ENCODE data around the gene NGRN. TPM values are rescaled to one million over a fixed set of nuclear protein-coding genes. Genes with fewer than 3 reads are reported as not detected.

NGRN gene
- total RNA-seq, 2 donors from 2014 or later, result 22.8 to 36.5 TPM

DNA sequence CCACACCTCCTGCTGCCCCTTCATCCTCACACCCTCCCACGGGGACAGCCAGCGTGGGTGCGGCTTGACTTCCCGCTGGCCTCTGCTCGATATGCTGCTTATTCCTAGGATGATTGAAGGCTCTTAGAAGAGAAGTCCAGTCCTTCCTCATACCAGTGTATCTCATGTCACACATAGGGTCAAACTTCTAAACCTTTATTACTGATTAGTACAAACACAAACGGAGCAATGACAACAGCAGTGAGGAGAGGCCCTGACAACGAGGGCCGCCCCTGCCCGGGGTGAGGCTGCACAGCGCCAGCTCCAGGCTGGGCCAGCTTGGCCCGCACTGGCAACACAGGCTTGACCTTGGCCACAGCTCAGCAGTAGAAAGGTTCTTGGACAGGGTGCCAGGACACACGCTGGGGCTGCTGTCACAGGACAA lies 35.4 kb upstream of the NGRN start:
- H3K9me3 Mint-ChIP-seq, result no peaks in the 10 kb centered on the region
- H3K4me1 Mint-ChIP-seq (ENCODE audit: low read depth in 2 of 2), result peaks cover 27 to 38% of the 10 kb centered on the region in 2 donors
- peak overlapping the region; percentile 87 for H3K4me3 Mint-ChIP-seq
- peaks cover 4% of the 10 kb centered on the region for H3K36me3 Mint-ChIP-seq
- no peaks in the 10 kb centered on the region for H3K27me3 Mint-ChIP-seq
- ATAC-seq (no peak), DNase-seq (ENCODE audit: low spot score) (no peak)
- H3K27ac Mint-ChIP-seq, result peak overlapping the region; percentile 93 to 94

DNA sequence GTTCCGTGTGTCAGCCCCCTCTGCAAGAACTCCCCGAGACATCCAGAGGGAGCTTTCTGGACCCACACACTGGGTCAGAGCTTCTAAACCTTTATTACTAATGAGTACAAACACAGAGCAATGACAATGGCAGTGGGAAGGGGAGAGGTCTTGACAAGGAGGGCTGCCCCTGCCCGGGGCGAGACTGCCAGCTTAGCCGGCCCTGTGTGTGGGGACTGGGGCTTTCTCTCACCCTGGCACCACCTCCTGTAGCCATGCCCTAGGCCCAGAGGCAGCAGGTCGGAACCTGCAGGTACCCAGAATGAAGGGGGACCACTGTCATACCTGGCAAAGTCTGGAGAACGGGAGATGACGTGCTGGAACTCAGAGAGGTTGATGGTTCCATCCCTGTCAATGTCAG lies 34.9 kb upstream of the NGRN start:
- H3K27me3 Mint-ChIP-seq, result no peaks in the 10 kb centered on the region
- H3K4me1 Mint-ChIP-seq (ENCODE audit: low read depth in 2 of 2), result peaks cover 29 to 40% of the 10 kb centered on the region in 2 donors
- no peak for DNase-seq (ENCODE audit: low spot score)
- H3K36me3 Mint-ChIP-seq, result peaks cover 4% of the 10 kb centered on the region
- peak overlapping the region; percentile 93 to 94 for H3K27ac Mint-ChIP-seq
- ATAC-seq, result no peak
- peak overlapping the region; percentile 87 for H3K4me3 Mint-ChIP-seq
- H3K9me3 Mint-ChIP-seq, result no peaks in the 10 kb centered on the region

DNA sequence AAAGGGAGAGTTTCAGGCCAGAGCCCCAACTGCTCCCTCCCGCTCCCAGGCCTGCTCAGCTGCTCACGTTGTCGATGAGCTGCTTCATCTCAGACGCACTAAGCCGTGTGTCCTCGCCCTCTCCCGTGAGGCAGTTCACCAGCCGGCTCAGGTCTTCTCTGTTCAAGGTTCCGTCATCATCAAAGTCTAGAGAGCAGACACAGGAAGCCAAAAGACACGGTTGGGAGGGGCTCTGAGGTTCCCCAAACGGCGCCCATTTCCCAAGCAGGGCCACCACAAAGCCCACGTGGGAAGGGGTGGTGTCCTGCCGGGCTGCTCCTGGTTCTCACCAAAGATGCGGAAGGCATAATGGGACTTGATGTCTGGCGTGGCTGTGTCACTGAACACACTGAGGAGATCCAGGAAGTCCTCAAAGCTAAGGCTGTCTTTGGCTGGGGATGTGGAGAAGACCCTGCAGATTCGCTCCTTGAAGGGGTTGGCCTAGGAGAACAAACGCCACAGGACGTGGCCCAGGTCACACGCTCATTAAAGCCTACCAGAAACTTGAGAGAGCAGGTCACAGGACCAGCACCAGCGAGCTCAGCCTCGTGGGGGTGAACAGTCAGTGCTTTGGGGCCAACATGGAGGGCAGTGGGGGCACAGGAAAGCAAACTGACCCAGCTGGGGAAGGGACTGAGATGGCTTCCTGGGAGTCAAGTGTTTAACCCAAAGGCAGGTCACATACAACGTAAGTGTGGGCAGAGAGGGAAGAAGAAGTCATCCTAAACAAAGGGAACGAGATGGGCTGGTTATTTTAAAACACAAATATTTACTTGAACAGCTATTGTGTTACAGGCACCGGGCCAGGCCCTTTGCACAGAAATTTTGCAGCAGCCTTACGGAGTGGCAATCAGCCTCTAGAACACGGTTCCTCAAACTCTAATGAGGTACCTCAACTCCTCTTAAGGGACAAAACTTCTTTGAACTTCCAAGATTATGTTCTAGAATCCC lies 34.1 kb upstream of the NGRN start:
- peaks cover 4% of the 10 kb centered on the region for H3K36me3 Mint-ChIP-seq
- no peaks in the 10 kb centered on the region for H3K9me3 Mint-ChIP-seq
- H3K4me3 Mint-ChIP-seq, result peak overlapping the region; percentile 87
- peaks cover 32 to 40% of the 10 kb centered on the region in 2 donors for H3K4me1 Mint-ChIP-seq (ENCODE audit: low read depth in 2 of 2)
- peak; percentile 77 for DNase-seq (ENCODE audit: low spot score)
- no peaks in the 10 kb centered on the region for H3K27me3 Mint-ChIP-seq
- H3K27ac Mint-ChIP-seq, result peak overlapping the region; percentile 93 to 94
- ATAC-seq, result peak; percentile 16 to 47

DNA sequence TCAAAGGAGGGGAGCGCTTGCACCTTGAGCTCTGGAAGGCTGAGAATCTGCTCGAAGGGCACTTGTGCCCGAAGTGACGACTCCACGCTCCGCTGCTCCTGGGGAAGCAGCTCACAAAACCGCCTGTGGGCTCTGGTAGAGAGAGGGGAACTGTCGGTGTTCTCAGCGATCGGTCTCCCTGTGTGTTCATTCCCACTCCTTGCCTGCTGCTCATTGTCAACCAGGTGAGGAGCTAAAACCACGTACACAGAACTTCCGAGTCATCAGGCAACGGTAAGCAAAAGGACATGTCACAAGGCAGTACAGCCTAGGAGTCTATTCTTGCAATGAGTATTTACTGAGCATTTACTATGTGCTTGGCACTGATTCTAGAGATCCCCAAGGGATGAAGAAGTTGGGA lies 33.3 kb upstream of the NGRN start:
- no peaks in the 10 kb centered on the region for H3K9me3 Mint-ChIP-seq

DNA sequence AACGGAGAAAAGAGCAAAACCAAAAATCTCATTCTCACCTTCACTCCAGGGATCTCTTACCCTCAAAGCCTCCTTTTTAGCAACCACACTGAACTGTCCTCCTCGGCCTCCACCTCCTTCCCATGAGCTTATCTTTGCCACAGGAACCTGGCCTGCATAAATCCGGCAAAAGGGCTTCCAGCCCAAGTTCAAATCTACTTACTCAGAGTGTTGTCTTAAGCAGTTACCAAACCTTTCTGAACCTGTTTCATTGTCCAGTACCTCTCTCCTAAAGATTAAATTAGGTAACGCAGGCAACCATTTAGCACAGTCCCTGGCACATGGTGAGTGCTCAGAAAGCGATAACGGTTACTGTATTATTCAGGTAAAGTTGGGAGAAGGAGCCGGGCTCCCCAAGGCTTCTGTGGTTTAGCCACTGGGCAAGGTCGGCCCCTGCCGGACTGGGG lies 32.5 kb upstream of the NGRN start:
- ATAC-seq (no peak), DNase-seq (ENCODE audit: low spot score) (no peak)
- Mint-ChIP-seq H3K27me3 (no peaks in the 10 kb centered on the region), H3K27ac (peak overlapping the region; percentile 93 to 94), H3K4me3 (peak overlapping the region; percentile 87), H3K9me3 (no peaks in the 10 kb centered on the region), H3K4me1 (ENCODE audit: low read depth in 2 of 2) (peaks cover 32 to 40% of the 10 kb centered on the region in 2 donors), H3K36me3 (peaks cover 4% of the 10 kb centered on the region)

More for the DNA sequence above, 33.3 kb upstream of the NGRN start:
- peak overlapping the region; percentile 93 to 94 for H3K27ac Mint-ChIP-seq
- peak overlapping the region; percentile 87 for H3K4me3 Mint-ChIP-seq
- ATAC-seq, result no peak
- peaks cover 4% of the 10 kb centered on the region for H3K36me3 Mint-ChIP-seq
- no peak for DNase-seq (ENCODE audit: low spot score)
- H3K27me3 Mint-ChIP-seq, result no peaks in the 10 kb centered on the region
- peaks cover 32 to 40% of the 10 kb centered on the region in 2 donors for H3K4me1 Mint-ChIP-seq (ENCODE audit: low read depth in 2 of 2)

DNA sequence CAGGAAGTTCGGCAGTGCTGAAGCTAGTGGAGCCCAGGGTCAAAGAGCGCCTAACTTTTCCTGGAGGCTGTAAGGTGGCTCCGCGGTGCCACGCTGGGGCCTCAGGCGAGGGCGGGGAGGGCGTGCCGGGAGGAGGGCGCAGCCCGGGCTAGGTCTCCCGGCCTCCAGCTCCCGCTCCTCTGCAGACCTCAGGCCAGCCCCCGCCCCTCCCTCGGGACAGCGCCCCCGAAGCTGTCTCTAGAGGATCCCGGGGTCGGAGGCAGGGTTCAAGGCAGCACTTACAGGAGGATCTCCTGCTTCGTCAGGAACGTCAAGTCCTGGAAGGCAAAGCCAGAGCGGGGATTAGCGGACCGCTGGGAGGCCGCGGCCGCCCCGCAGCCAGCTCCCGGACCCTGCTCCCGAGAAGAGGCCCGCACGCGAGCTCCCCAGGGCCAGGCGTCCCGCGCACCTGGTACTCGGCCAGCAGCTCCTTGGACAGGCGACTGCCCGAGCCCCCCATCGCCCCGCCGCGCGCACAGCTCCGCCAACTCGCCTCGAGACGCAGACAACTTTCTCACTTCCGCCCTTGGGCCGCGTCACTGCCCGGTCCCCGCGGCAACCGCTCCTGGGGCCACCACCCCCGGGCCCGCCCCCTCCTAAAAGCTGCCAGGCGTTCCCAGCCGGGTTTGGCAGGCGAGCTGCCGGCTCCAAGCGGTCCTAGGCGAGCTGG lies 31.9 kb upstream of the NGRN start, which contains the start of gene CIB1:
Gene CIB1 (minus strand): TSS at position 555 of the 709 bp plus-strand sequence. CDS start 56 bp downstream, at position 499.
- DNase-seq (ENCODE audit: low spot score), result peak; percentile 99
- H3K9me3 Mint-ChIP-seq, result no peaks in the 10 kb centered on the region
- H3K27me3 Mint-ChIP-seq, result no peaks in the 10 kb centered on the region
- H3K36me3 Mint-ChIP-seq, result peaks cover 4% of the 10 kb centered on the region
- H3K27ac Mint-ChIP-seq, result peak within 1 kb of the TSS; percentile 93 to 94
- ATAC-seq, result peak; percentile 97 to 98
- peak within 1 kb of the TSS; percentile 87 for H3K4me3 Mint-ChIP-seq
- H3K4me1 Mint-ChIP-seq (ENCODE audit: low read depth in 2 of 2), result peaks cover 32 to 40% of the 10 kb centered on the region in 2 donors

DNA sequence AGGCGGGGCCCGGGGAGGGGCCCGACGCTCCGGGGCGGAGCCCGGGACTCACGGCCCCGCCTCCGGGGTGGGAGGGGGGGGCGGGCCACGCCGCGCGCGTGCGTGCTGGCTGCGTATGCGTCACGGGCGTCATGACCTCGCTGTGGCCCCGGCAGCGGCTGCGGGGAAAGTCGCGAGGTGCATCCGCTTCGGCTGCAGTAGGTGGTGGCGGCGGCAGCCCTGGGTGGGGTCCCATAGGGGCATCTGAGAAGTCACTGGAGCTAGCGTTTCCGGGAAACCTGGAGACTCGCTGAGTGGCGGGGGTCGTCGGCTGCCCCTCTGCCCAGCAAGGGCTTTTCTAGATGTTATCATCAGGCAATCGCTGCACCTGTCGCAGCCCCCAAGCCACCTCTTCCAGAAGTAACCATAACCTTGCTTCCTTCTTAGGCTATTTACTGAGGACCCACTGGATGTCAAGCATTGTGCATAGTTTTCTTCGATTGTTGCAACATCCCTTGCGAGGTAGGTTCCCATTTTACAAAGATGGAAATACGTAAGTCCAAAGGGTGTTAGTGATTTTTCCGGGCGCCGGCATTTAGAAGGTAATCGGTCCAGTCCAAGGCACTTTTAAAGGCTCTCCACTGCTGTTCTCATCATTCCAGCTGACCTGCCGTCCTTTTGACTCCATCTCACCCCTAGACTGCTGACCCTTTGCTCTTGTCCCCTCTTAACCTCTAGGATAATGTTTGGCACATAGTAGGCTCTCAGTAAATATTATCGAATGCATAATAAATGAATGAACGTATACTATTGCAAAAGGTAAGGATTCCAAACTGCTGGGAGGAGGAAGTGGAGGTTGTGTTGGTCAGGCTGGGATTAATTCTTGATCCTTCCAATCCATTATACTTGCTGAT lies 31.1 kb upstream of the NGRN start, which contains the start of gene GDPGP1:
Gene GDPGP1 (plus strand): TSS at position 114 of the 893 bp plus-strand sequence. CDS start 6,700 bp downstream, outside the sequence.
- Mint-ChIP-seq H3K36me3 (peaks cover 4% of the 10 kb centered on the region), H3K4me1 (ENCODE audit: low read depth in 2 of 2) (peaks cover 35 to 40% of the 10 kb centered on the region in 2 donors), H3K27me3 (no peaks in the 10 kb centered on the region), H3K9me3 (no peaks in the 10 kb centered on the region), H3K27ac (peak within 1 kb of the TSS; percentile 93 to 94), H3K4me3 (peak within 1 kb of the TSS; percentile 87)
- no peak for ATAC-seq
- DNase-seq (ENCODE audit: low spot score), result no peak

DNA sequence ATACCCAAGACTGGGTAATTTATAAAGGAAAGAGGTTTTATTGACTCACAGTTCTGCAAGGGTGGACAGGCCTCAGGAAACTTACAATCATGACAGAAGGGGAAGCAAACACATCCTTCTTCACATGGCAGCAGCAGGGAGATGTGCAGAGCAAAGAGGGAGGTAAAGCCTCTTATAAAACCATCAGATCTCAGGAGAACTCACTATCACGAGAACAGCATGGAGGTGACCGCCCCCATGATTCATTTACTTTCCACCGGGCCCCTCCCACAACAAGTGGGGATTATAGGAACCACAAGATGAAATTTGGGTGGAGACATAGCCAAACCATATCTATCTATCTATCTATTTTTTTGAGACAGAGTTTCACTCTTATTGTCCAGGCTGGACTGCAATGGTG lies 26.1 kb upstream of the NGRN start:
- no peak overlapping the region for H3K27ac Mint-ChIP-seq
- ATAC-seq (no peak), DNase-seq (ENCODE audit: low spot score) (no peak)
- peaks cover 9 to 15% of the 10 kb centered on the region in 2 donors for H3K4me1 Mint-ChIP-seq (ENCODE audit: low read depth in 2 of 2)
- no peaks in the 10 kb centered on the region for H3K36me3 Mint-ChIP-seq
- H3K27me3 Mint-ChIP-seq, result no peaks in the 10 kb centered on the region
- no peaks in the 10 kb centered on the region for H3K9me3 Mint-ChIP-seq
- H3K4me3 Mint-ChIP-seq, result no peak overlapping the region

DNA sequence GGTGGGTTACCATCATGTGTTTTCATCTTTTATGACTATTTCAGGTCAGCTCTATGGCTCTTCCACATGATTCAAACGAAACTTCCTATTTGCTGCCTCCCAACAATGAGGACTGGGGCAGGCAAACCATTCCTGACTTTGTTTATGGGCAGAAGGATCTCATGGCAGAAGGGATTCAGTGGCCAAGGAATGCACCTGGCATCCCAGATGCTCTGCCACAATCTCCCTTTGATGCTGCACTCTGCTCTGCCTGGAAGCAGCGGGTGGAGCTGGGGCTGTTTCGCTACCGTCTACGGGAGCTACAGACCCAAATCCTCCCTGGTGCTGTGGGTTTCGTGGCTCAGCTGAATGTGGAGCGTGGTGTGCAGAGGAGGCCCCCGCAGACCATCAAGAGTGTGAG lies 24.6 kb upstream of the NGRN start:
- no peaks in the 10 kb centered on the region for H3K36me3 Mint-ChIP-seq
- no peak overlapping the region for H3K27ac Mint-ChIP-seq
- H3K9me3 Mint-ChIP-seq, result no peaks in the 10 kb centered on the region
- peaks cover 0 to 7% of the 10 kb centered on the region in 2 donors for H3K4me1 Mint-ChIP-seq (ENCODE audit: low read depth in 2 of 2)
- no peaks in the 10 kb centered on the region for H3K27me3 Mint-ChIP-seq
- DNase-seq (ENCODE audit: low spot score), result no peak
- ATAC-seq, result no peak
- no peak overlapping the region for H3K4me3 Mint-ChIP-seq

DNA sequence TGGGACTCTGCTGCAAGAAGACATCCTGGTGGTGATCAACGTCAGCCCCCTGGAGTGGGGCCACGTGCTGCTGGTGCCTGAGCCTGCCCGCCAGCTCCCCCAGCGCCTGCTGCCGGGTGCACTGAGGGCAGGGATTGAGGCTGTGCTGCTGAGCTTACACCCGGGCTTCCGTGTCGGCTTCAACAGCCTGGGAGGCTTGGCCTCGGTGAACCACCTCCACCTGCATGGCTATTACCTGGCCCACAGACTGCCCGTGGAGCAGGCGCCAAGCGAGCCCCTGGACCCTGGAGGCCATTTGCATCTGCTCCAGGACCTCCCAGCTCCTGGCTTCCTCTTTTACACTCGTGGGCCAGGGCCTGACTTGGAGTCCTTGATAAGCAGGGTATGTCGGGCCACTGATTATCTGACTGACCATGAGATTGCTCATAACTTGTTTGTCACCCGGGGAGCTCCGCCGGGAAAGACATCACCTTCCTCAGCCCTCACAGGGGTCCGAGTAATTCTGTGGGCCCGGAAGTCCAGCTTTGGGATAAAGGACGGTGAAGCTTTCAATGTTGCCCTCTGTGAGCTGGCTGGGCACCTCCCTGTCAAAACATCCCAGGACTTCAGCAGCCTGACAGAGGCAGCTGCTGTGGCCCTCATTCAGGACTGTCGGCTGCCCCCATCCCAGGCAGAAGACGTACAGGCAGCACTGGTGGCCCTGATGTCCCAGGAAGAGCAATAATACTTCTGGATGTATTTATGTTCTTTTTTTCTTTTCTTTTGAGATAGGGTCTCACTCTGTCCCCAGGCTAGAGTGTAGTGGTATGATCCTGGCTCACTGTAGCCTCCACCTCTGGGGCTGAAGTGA lies 23.9 kb upstream of the NGRN start:
- ATAC-seq, result peak in 1 of 2 donors; percentile 36

DNA sequence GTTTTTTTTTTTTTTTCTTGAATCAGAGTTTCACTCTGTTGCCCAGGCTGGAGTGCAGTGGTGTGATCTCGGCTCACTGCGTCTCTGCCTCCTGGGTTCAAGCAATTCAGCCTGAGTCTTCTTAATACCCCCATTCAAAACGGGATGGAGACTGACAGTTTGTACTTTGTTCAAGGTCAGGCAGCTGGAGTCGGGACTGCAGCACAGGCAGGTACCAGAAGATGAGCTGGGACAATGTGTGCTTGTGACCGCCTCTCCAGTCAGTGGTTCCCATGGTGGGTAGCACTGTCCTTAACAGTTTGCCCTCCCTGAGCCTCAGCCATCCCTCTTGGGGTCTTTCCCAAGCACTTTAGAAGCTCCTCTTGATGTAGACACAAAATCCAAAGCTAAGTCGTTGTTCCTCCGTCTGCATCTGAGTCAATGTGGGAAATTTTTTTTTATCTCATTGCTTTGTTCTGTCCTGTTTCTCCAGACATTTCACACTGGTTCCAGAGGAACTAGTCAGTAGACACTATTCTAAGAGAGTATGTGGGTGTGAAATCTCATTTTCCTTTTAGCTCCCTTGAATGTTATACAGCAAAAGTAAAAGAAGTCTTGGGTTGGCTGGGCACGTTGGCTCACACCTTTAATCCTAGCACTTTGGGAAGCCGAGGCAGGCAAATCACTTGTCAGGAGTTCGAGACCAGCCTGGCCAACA lies 21.4 kb upstream of the NGRN start:
- Mint-ChIP-seq H3K27me3 (no peaks in the 10 kb centered on the region), H3K4me1 (ENCODE audit: low read depth in 2 of 2) (peaks cover 0 to 7% of the 10 kb centered on the region in 2 donors), H3K9me3 (no peaks in the 10 kb centered on the region), H3K4me3 (no peak overlapping the region), H3K27ac (no peak overlapping the region), H3K36me3 (no peaks in the 10 kb centered on the region)
- no peak for ATAC-seq
- no peak for DNase-seq (ENCODE audit: low spot score)

More for the DNA sequence above, 23.9 kb upstream of the NGRN start:
- Mint-ChIP-seq H3K27ac (no peak overlapping the region), H3K36me3 (no peaks in the 10 kb centered on the region), H3K4me3 (no peak overlapping the region), H3K4me1 (ENCODE audit: low read depth in 2 of 2) (peaks cover 0 to 3% of the 10 kb centered on the region in 2 donors), H3K27me3 (no peaks in the 10 kb centered on the region), H3K9me3 (no peaks in the 10 kb centered on the region)
- no peak for DNase-seq (ENCODE audit: low spot score)

DNA sequence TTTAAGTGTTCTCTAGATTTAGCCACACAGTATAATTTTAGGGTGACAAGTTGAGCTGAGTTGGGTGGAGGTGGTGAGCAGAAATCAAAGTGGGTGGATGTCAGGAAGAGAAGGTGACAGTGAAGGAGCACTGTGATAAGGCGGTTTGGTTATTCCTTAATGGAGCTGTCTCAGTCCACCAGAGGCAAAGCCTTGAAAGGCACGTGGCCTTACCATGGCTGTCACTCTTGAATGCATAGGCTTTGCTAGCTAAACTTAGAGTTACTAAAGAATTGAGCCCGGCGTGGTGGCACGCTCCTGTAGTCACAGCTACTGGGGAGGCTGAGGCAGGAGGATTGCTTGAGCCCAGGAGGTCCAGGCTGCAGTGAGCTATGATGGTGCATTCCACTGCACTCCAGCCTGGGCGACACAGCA lies 16.7 kb upstream of the NGRN start:
- peak overlapping the region in 1 of 2 donors; percentile 57 for H3K27ac Mint-ChIP-seq
- ATAC-seq (no peak), DNase-seq (ENCODE audit: low spot score) (no peak)
- peak overlapping the region; percentile 74 for H3K4me3 Mint-ChIP-seq
- peaks cover 9 to 16% of the 10 kb centered on the region in 2 donors for H3K4me1 Mint-ChIP-seq (ENCODE audit: low read depth in 2 of 2)
- H3K27me3 Mint-ChIP-seq, result no peaks in the 10 kb centered on the region
- no peaks in the 10 kb centered on the region for H3K9me3 Mint-ChIP-seq
- no peaks in the 10 kb centered on the region for H3K36me3 Mint-ChIP-seq

Data from natural killer cell treated with Interleukin-12 subunit alpha and Interleukin-12 subunit beta and Interleukin-15 and Interleukin-18, amount 100 ng/mL, for 72 hours (primary cell).